Measurements from ENCODE around the gene ANKRD55.

Gene ANKRD55

Small RNA genes lying within 50 kb of the gene (small RNA-seq; reads per million reads assigned to genes)
- gene RNA5SP184 (0.03 to 0.09 reads per million in 2 experiments), gene RNA5SP185 (0.08 to 0.31 reads per million in 2 experiments), gene RNU6-299P (0 reads per million in 2 experiments)
